ENCODE measurements around the gene PFKFB1. TPM values are rescaled to one million over a fixed set of nuclear protein-coding genes. Genes with fewer than 3 reads are reported as not detected.

The PFKFB1 gene
- polyA plus RNA-seq, 2 donors: 0.11 to 0.26 TPM

DNA sequence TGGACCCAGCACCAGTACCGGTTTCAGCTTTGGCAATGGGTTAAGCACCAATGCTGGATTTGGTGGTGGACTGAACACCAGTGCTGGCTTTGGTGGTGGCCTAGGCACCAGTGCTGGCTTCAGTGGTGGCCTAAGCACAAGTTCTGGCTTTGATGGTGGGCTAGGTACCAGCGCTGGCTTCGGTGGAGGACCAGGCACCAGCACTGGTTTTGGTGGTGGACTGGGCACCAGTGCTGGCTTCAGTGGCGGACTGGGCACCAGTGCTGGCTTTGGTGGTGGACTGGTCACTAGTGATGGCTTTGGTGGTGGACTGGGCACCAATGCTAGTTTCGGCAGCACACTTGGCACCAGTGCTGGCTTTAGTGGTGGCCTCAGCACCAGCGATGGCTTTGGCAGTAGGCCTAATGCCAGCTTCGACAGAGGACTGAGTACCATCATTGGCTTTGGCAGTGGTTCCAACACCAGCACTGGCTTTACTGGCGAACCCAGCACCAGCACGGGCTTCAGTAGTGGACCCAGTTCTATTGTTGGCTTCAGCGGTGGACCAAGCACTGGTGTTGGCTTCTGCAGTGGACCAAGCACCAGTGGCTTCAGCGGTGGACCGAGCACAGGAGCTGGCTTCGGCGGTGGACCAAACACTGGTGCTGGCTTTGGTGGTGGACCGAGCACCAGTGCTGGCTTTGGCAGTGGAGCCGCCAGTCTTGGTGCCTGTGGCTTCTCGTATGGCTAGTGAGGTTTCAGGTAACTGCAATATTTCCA lies 63.5 kb downstream of the PFKFB1 start:
- Histone ChIP-seq H3K4me1 (ENCODE audit: control insufficient read depth in 2 of 2, insufficient read depth in 2 of 2, low read length in 1 of 2) (no peaks in the 10 kb centered on the region), H3K27ac (ENCODE audit: low read depth in 2 of 2, low read length in 1 of 2) (no peak overlapping the region), H3K9me3 (ENCODE audit: control insufficient read depth in 2 of 2, insufficient read depth in 1 of 2, low read depth in 1 of 2, low read length in 1 of 2) (peaks cover 0 to 5% of the 10 kb centered on the region in 2 donors), H3K36me3 (ENCODE audit: control insufficient read depth in 2 of 2, insufficient read depth in 2 of 2, low read length in 1 of 2) (no peaks in the 10 kb centered on the region), H3K4me3 (ENCODE audit: low read depth in 1 of 2, low read length in 2 of 2) (no peak overlapping the region), H3K27me3 (ENCODE audit: control insufficient read depth in 1 of 2, insufficient read depth in 2 of 2, low read length in 2 of 2) (peaks cover 0 to 6% of the 10 kb centered on the region in 2 donors)
- WGBS, 2 donors: 90 to 95% methylated on average over 17 of the region's 17 CpGs

DNA sequence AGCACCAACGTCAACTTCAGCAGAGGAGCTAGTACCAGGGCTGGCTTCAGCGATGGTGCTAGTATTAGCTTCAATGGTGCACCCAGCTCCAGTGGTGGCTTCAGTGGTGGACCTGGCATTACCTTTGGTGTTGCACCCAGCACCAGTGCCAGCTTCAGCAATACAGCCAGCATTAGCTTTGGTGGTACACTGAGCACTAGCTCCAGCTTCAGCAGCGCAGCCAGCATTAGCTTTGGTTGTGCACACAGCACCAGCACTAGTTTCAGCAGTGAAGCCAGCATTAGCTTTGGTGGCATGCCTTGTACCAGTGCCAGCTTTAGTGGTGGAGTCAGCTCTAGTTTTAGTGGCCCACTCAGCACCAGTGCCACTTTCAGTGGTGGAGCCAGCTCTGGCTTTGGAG lies 65.1 kb downstream of the PFKFB1 start:
- Histone ChIP-seq H3K36me3 (ENCODE audit: control insufficient read depth in 2 of 2, insufficient read depth in 2 of 2, low read length in 1 of 2) (no peaks in the 10 kb centered on the region), H3K27me3 (ENCODE audit: control insufficient read depth in 1 of 2, insufficient read depth in 2 of 2, low read length in 2 of 2) (peaks cover 0 to 6% of the 10 kb centered on the region in 2 donors), H3K4me3 (ENCODE audit: low read depth in 1 of 2, low read length in 2 of 2) (no peak overlapping the region), H3K9me3 (ENCODE audit: control insufficient read depth in 2 of 2, insufficient read depth in 1 of 2, low read depth in 1 of 2, low read length in 1 of 2) (peaks cover 0 to 5% of the 10 kb centered on the region in 2 donors), H3K27ac (ENCODE audit: low read depth in 2 of 2, low read length in 1 of 2) (no peak overlapping the region), H3K4me1 (ENCODE audit: control insufficient read depth in 2 of 2, insufficient read depth in 2 of 2, low read length in 1 of 2) (no peaks in the 10 kb centered on the region)
- 87 to 94% methylated on average over 3 of the region's 3 CpGs for WGBS, 2 donors

DNA sequence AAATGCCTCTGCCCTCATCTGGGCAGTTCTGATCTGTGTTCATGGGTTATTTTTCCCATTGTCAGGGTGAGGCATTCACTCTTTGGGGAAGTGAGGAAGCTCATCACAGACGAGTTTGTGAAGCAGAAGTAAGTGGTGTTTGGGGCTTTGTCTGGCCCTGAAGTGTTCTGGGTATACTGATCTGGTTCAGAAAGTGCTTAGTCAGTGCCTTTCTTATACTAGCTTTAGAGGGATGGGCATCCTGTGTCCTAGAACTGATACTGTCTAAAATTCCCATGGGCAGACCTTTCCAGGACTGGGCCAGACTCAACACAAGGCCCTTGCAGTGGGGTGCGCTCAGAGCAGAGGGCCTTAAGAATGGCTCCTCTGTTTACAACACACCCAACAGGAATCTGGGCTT lies 67.0 kb downstream of the PFKFB1 start:
- 43 to 84% methylated on average over 2 of the region's 2 CpGs for WGBS, 2 donors
- no peaks in the 10 kb centered on the region for H3K4me1 ChIP-seq (ENCODE audit: control insufficient read depth in 2 of 2, insufficient read depth in 2 of 2, low read length in 1 of 2)
- H3K9me3 ChIP-seq (ENCODE audit: control insufficient read depth in 2 of 2, insufficient read depth in 1 of 2, low read depth in 1 of 2, low read length in 1 of 2): peaks cover 0 to 5% of the 10 kb centered on the region in 2 donors
- H3K27me3 ChIP-seq (ENCODE audit: control insufficient read depth in 1 of 2, insufficient read depth in 2 of 2, low read length in 2 of 2): no peaks in the 10 kb centered on the region
- H3K36me3 ChIP-seq (ENCODE audit: control insufficient read depth in 2 of 2, insufficient read depth in 2 of 2, low read length in 1 of 2): no peaks in the 10 kb centered on the region
- no peak overlapping the region for H3K4me3 ChIP-seq (ENCODE audit: low read depth in 1 of 2, low read length in 2 of 2)
- no peak overlapping the region for H3K27ac ChIP-seq (ENCODE audit: low read depth in 2 of 2, low read length in 1 of 2)

DNA sequence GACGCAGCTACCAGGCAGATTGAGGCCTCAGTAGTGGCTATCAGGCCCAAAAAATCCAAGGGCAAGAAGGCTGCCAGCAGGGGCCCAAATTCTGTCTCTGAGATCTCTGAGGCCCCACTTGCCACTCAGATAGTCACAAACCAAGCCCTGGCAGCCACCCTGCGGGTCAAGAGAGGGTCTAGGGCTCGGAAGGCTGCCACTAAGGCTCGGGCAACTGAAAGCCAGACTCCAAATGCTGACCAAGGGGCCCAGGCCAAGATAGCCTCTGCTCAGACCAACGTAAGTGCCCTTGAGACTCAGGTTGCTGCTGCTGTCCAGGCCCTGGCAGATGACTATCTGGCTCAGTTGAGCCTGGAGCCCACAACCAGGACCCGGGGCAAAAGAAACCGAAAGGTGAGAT lies 70.6 kb downstream of the PFKFB1 start:
- Histone ChIP-seq H3K9me3 (ENCODE audit: control insufficient read depth in 2 of 2, insufficient read depth in 1 of 2, low read depth in 1 of 2, low read length in 1 of 2) (no peaks in the 10 kb centered on the region), H3K4me3 (ENCODE audit: low read depth in 1 of 2, low read length in 2 of 2) (no peak overlapping the region), H3K27me3 (ENCODE audit: control insufficient read depth in 1 of 2, insufficient read depth in 2 of 2, low read length in 2 of 2) (no peaks in the 10 kb centered on the region), H3K36me3 (ENCODE audit: control insufficient read depth in 2 of 2, insufficient read depth in 2 of 2, low read length in 1 of 2) (no peaks in the 10 kb centered on the region), H3K27ac (ENCODE audit: low read depth in 2 of 2, low read length in 1 of 2) (no peak overlapping the region), H3K4me1 (ENCODE audit: control insufficient read depth in 2 of 2, insufficient read depth in 2 of 2, low read length in 1 of 2) (no peaks in the 10 kb centered on the region)
- WGBS, 2 donors: 84 to 93% methylated on average over 7 of the region's 7 CpGs

DNA sequence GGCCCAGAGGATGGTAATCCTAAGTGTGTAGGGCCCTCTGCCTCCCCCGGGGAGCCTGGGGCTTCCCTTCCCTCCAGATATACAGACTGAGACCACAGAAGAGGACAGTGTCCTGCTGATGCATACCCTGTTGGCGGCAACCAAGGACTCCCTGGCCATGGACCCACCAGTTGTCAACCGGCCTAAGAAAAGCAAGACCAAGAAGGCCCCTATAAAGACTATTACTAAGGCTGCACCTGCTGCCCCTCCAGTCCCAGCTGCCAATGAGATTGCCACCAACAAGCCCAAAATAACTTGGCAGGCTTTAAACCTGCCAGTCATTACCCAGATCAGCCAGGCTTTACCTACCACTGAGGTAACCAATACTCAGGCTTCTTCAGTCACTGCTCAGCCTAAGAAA lies 71.4 kb downstream of the PFKFB1 start:
- H3K36me3 ChIP-seq (ENCODE audit: control insufficient read depth in 2 of 2, insufficient read depth in 2 of 2, low read length in 1 of 2): no peaks in the 10 kb centered on the region
- H3K4me1 ChIP-seq (ENCODE audit: control insufficient read depth in 2 of 2, insufficient read depth in 2 of 2, low read length in 1 of 2): no peaks in the 10 kb centered on the region
- WGBS, 2 donors: 83 to 93% methylated on average over 3 of the region's 3 CpGs
- no peak overlapping the region for H3K27ac ChIP-seq (ENCODE audit: low read depth in 2 of 2, low read length in 1 of 2)
- no peaks in the 10 kb centered on the region for H3K9me3 ChIP-seq (ENCODE audit: control insufficient read depth in 2 of 2, insufficient read depth in 1 of 2, low read depth in 1 of 2, low read length in 1 of 2)
- no peaks in the 10 kb centered on the region for H3K27me3 ChIP-seq (ENCODE audit: control insufficient read depth in 1 of 2, insufficient read depth in 2 of 2, low read length in 2 of 2)
- H3K4me3 ChIP-seq (ENCODE audit: low read depth in 1 of 2, low read length in 2 of 2): no peak overlapping the region

DNA sequence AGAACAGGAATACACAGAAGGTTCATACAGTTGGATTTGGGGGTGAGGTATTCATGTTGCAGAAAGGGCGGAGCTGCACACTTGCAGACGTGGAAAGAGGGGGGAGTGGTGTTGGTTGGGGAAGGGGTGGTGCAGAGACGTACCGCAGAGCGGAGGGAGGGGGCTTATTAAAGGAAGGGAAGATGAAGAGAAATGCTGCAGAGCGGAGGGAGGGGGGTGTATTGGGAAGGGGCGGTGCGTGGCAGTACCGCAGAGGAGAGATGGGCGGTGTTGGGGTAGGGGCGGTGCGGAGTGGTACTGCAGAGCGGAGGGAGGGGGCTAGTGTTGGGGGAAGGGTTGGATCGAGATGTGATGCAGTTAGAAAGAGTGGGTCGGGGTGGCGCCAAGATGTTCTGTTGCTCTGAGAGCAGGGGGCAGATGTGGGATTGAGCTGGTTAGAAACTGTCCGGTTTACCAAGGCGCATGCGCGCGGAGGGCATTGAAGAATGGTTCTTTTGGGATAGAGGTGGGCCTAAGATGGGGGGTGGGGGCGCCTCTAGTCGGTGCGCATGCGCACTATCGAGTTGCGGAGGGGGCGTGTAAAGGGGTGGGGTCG lies 72.5 kb downstream of the PFKFB1 start:
- peak overlapping the region; percentile 46 to 47 for H3K4me3 ChIP-seq (ENCODE audit: low read depth in 1 of 2, low read length in 2 of 2)
- H3K9me3 ChIP-seq (ENCODE audit: control insufficient read depth in 2 of 2, insufficient read depth in 1 of 2, low read depth in 1 of 2, low read length in 1 of 2): no peaks in the 10 kb centered on the region
- 2 to 28% methylated on average over 29 of the region's 29 CpGs for WGBS, 2 donors
- no peaks in the 10 kb centered on the region for H3K4me1 ChIP-seq (ENCODE audit: control insufficient read depth in 2 of 2, insufficient read depth in 2 of 2, low read length in 1 of 2)
- H3K27ac ChIP-seq (ENCODE audit: low read depth in 2 of 2, low read length in 1 of 2): no peak overlapping the region
- no peaks in the 10 kb centered on the region for H3K36me3 ChIP-seq (ENCODE audit: control insufficient read depth in 2 of 2, insufficient read depth in 2 of 2, low read length in 1 of 2)
- H3K27me3 ChIP-seq (ENCODE audit: control insufficient read depth in 1 of 2, insufficient read depth in 2 of 2, low read length in 2 of 2): no peaks in the 10 kb centered on the region

DNA sequence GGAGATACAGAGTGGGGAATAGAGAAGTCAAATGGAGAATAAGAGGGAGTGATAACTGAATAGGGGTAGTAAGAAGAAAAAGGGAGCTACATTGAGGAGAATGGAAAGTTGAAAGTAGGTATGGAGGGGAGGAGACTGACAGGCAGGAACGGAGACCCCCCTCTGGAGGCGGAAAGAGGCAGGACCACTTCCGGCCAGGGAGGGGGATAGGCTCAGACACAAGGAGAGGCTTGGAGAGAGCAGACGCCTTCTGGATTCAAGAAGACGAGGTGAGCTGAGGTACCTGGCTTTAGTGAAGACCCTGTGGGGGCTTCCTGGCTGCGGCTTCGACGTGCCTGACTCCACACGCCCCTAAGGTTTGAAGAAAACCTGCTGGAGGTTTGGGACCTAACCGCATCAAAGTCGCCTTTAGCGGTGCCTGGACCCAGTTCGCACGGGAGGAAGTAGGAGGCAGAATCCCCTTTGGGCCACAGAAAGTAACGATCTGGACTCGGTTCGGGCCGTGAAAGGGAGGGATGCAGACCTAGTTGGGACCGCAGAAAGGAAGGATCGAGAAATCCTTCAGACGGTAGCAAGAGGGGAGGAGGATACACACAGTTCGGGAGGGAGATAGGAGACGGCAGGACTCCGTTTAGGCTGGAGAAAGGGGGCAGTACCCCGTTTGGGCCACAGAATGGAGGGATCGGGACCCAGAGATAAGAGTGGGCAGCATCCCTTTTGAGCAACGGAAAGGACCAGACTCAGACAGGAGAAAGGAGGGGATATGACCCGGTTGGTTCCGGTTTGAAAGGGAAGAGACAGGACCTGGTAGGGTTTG lies 73.2 kb downstream of the PFKFB1 start, which contains the start of gene TRO:
Gene TRO (plus strand): TSS at position 215 of the 817 bp plus-strand sequence. CDS start 1,423 bp downstream, outside the sequence.
- 0 to 28% methylated on average over 29 of the region's 29 CpGs for WGBS, 2 donors

DNA sequence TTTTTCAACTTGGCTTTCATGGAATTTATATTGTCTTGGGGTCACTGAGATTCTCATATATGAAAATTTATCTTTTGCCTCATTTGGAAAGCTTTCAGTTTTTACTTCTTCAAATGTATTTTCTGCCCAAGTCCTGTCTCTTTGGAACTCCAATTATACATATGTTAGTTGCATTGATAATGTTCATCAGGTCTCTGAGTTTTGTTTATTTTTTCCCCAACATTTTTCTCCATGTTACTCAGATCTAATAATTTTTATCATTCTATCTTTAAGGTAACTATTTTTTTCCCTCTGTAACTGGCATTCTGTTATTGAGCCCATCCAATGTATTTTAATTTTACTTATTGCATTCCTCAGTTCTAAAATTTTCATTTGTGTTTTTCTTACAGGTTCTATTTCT lies 84.0 kb downstream of the PFKFB1 start:
- no peak overlapping the region for H3K4me3 ChIP-seq (ENCODE audit: low read depth in 1 of 2, low read length in 2 of 2)
- H3K27me3 ChIP-seq (ENCODE audit: control insufficient read depth in 1 of 2, insufficient read depth in 2 of 2, low read length in 2 of 2): no peaks in the 10 kb centered on the region
- no peaks in the 10 kb centered on the region for H3K4me1 ChIP-seq (ENCODE audit: control insufficient read depth in 2 of 2, insufficient read depth in 2 of 2, low read length in 1 of 2)
- H3K9me3 ChIP-seq (ENCODE audit: control insufficient read depth in 2 of 2, insufficient read depth in 1 of 2, low read depth in 1 of 2, low read length in 1 of 2): no peaks in the 10 kb centered on the region
- no peaks in the 10 kb centered on the region for H3K36me3 ChIP-seq (ENCODE audit: control insufficient read depth in 2 of 2, insufficient read depth in 2 of 2, low read length in 1 of 2)
- no peak overlapping the region for H3K27ac ChIP-seq (ENCODE audit: low read depth in 2 of 2, low read length in 1 of 2)

More for the DNA sequence above, 73.2 kb downstream of the PFKFB1 start, which contains the start of gene TRO:
- Histone ChIP-seq H3K27ac (ENCODE audit: low read depth in 2 of 2, low read length in 1 of 2) (no peak within 1 kb of the TSS), H3K36me3 (ENCODE audit: control insufficient read depth in 2 of 2, insufficient read depth in 2 of 2, low read length in 1 of 2) (no peaks in the 10 kb centered on the region), H3K4me3 (ENCODE audit: low read depth in 1 of 2, low read length in 2 of 2) (peak within 1 kb of the TSS; percentile 46 to 47), H3K9me3 (ENCODE audit: control insufficient read depth in 2 of 2, insufficient read depth in 1 of 2, low read depth in 1 of 2, low read length in 1 of 2) (no peaks in the 10 kb centered on the region), H3K4me1 (ENCODE audit: control insufficient read depth in 2 of 2, insufficient read depth in 2 of 2, low read length in 1 of 2) (no peaks in the 10 kb centered on the region), H3K27me3 (ENCODE audit: control insufficient read depth in 1 of 2, insufficient read depth in 2 of 2, low read length in 2 of 2) (no peaks in the 10 kb centered on the region)

DNA sequence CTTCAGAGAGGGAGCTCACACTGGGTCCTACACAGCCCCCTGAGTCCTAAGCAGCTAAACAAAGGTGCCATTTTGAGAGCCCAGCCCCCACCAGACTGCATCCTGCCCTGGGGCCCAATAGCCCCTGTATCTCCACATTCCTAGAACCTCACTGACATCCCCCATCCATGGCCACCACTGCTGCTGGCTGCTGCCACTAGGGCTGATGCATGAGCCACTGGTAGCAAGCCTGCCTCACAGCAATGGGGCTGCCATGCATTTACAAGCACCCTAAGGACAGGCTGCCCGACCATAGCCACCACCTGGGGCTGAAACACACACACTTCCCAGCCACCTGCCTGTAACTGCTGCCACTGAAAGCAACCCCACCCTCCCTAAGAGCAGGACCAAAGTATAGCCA lies 99.8 kb downstream of the PFKFB1 start:
- no peaks in the 10 kb centered on the region for H3K36me3 ChIP-seq (ENCODE audit: control insufficient read depth in 2 of 2, insufficient read depth in 2 of 2, low read length in 1 of 2)
- H3K4me3 ChIP-seq (ENCODE audit: low read depth in 1 of 2, low read length in 2 of 2): no peak overlapping the region
- no peak overlapping the region for H3K27ac ChIP-seq (ENCODE audit: low read depth in 2 of 2, low read length in 1 of 2)
- H3K27me3 ChIP-seq (ENCODE audit: control insufficient read depth in 1 of 2, insufficient read depth in 2 of 2, low read length in 2 of 2): no peaks in the 10 kb centered on the region
- 58 to 82% methylated on average over 1 of the region's 1 CpG for WGBS, 2 donors
- H3K9me3 ChIP-seq (ENCODE audit: control insufficient read depth in 2 of 2, insufficient read depth in 1 of 2, low read depth in 1 of 2, low read length in 1 of 2): peaks cover 0 to 3% of the 10 kb centered on the region in 2 donors
- H3K4me1 ChIP-seq (ENCODE audit: control insufficient read depth in 2 of 2, insufficient read depth in 2 of 2, low read length in 1 of 2): no peaks in the 10 kb centered on the region
